Calu3 (cell line): Measurements from ENCODE around the gene C1R. TPM values are rescaled to one million over a fixed set of nuclear protein-coding genes. Genes with fewer than 3 reads are reported as not detected.

Experiments
- BruUV-seq: library from RNA; stranded (reverse); fragments of 400-500 nt; replicated peaks from 2 replicates; lab custom pipeline; 2021; lab: Mats Ljungman, UMichigan
- CTCF ChIA-PET: fragments of 300-600 bp; sonication (Branson Sonifier 250); formaldehyde crosslinking; loops from one replicate; lab custom pipeline; 2022; ENCODE audit warnings: antibody characterized with exemption; lab: Charles Lee
- DNase-seq: peaks from one replicate; pipeline ENCODE4 v3.0.0; 2022
- H3K27ac Mint-ChIP-seq: one replicate; pipeline ENCODE4 v1.8.0; 2022; ENCODE audit warnings: mixed read lengths; ENCODE audit not compliant: unreplicated experiment
- H3K27me3 Mint-ChIP-seq: one replicate; pipeline ENCODE4 v1.8.0; 2022; ENCODE audit warnings: mixed read lengths; ENCODE audit not compliant: unreplicated experiment
- H3K36me3 Mint-ChIP-seq: one replicate; pipeline ENCODE4 v1.8.0; 2022; ENCODE audit warnings: mild to moderate bottlenecking, moderate library complexity, mixed read lengths; ENCODE audit not compliant: insufficient read depth, unreplicated experiment
- H3K4me1 Mint-ChIP-seq: one replicate; pipeline ENCODE4 v1.8.0; 2022; ENCODE audit warnings: mild to moderate bottlenecking, low read depth, mixed read lengths; ENCODE audit not compliant: unreplicated experiment
- H3K4me3 Mint-ChIP-seq: one replicate; pipeline ENCODE4 v1.8.0; 2022; ENCODE audit warnings: mild to moderate bottlenecking, low read depth, moderate library complexity, mixed read lengths; ENCODE audit not compliant: unreplicated experiment
- H3K9me3 Mint-ChIP-seq: one replicate; pipeline ENCODE4 v1.8.0; 2022; ENCODE audit warnings: low read depth, mixed read lengths; ENCODE audit not compliant: unreplicated experiment
- CTCF ChIP-seq: fragments of 200-600 bp; IDR thresholded peaks from one replicate; pipeline ENCODE4 v1.8.0; 2022; ENCODE audit warnings: antibody characterized with exemption; ENCODE audit not compliant: unreplicated experiment
- intact Hi-C: fragments of 100-400 bp; cut with micrococcal nuclease; formaldehyde crosslinking; loops from one replicate; pipeline ENCODE4 v1.10.0; 2022; ENCODE audit not compliant: unreplicated experiment
- total RNA-seq: library from RNA; stranded (reverse); gene quantifications from 2 replicates; pipeline ENCODE4 v1.2.3, GENCODE V29; 2022

Gene C1R
- total RNA-seq, 1 experiment from 2014 or later, result 7.6 TPM

GRCh38 chr12:7106082-7106481 is 13.8 kb upstream of the C1R start:
- no TSS peak for BruUV-seq
- H3K27ac Mint-ChIP-seq, result no peak overlapping the region
- H3K4me1 Mint-ChIP-seq, result peaks cover 17% of the 10 kb centered on the region
- intact Hi-C loops, result no loop called here
- CTCF ChIA-PET, result no interaction called here
- peaks cover 8% of the 10 kb centered on the region for H3K9me3 Mint-ChIP-seq
- no peak for DNase-seq
- H3K27me3 Mint-ChIP-seq, result no peaks in the 10 kb centered on the region
- TF ChIP-seq CTCF, result no peak
- H3K4me3 Mint-ChIP-seq, result no peak overlapping the region
- peaks cover 29% of the 10 kb centered on the region for H3K36me3 Mint-ChIP-seq

DNA sequence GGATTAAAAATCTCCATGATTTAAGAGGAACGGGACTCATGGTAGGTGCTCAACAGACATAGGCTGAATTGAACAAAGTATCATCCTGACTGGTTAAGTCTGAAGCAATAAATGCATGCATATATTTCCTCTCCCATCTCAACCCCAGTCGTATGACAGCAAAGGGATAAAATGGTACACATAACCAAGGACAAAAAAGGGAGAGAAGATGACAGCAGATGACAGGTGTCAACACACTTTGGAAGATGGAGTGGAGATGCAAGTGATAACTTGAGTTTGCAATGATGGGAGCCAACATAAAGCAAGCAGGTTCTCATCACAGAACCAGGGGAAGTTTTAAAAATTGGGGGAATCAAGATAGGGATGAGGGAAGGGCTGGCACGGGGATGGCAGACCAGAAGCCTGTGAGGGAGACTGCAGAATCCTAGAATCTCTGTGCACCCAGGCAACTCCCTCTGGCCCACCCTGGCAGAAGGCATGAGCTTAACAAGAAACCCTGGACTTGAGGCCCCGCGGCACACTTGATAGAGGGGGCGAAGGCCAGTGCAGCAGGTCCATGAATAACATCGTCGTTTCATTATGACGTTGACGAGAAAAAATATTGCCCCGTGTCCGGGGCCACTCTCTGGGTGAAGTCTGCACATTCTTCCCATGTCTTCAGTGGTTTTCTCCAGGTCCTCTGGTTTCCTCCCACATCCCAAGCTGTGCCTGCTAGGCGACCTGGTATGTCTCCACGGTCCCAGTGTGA is 11.8 kb upstream of the C1R start:
- Mint-ChIP-seq H3K4me1 (peaks cover 9% of the 10 kb centered on the region), H3K36me3 (peaks cover 20% of the 10 kb centered on the region), H3K4me3 (no peak overlapping the region), H3K27ac (no peak overlapping the region), H3K27me3 (no peaks in the 10 kb centered on the region), H3K9me3 (peaks cover 8% of the 10 kb centered on the region)
- TF ChIP-seq CTCF, result no peak
- DNase-seq, result no peak
- intact Hi-C loops, result no loop called here
- BruUV-seq, result no TSS peak
- CTCF ChIA-PET, result no interaction called here

DNA sequence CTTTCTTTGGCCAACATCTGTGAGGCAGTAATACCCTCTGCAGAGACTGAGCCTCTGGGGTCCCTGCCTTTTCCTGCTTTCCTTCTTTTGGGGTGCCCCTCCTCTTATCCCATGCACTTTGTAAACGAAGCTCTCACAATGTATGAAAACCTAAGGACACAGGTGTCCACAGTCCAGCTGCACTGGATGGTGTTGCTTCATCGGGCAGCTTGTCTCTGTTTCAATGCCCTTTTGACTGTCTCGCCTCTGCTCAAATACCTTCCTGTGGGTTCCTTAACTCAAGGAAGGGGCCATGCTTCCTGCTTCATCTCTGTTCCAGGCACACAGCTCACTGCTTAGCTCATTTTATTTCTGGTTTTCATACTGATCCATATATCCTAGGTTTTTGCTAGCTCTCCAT is 10.3 kb upstream of the C1R start:
- Mint-ChIP-seq H3K4me1 (peaks cover 1% of the 10 kb centered on the region), H3K4me3 (no peak overlapping the region), H3K27me3 (no peaks in the 10 kb centered on the region), H3K27ac (no peak overlapping the region), H3K36me3 (peaks cover 9% of the 10 kb centered on the region), H3K9me3 (peaks cover 8% of the 10 kb centered on the region)
- intact Hi-C loops, result no loop called here
- CTCF ChIA-PET, result no interaction called here
- DNase-seq, result no peak
- no TSS peak for BruUV-seq
- TF ChIP-seq CTCF, result no peak

DNA sequence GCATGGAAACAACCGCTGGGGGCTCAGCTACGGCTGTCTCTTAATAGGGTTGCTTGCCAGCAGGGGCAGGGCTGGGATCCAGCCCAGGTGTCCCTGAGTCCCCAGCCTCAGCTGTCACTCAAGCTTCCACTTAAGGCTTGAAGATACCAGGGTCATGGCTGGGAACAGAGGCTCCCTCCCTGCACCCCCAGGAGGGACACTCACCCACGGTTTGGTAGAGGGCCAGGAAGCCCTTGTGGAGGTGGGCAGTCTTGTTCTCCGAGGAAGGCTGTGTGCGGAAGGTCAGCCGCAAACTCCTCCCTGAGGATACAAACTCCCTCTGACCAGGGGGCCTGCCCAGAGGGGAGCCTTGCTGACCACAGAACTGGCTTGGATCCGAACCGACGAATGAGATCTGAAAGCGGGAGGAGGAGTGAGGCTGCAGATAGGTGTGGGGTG is 9.5 kb upstream of the C1R start:
- TF ChIP-seq CTCF, result no peak
- H3K36me3 Mint-ChIP-seq, result peaks cover 10% of the 10 kb centered on the region
- DNase-seq, result no peak
- H3K4me1 Mint-ChIP-seq, result no peaks in the 10 kb centered on the region
- CTCF ChIA-PET, result no interaction called here
- H3K27ac Mint-ChIP-seq, result no peak overlapping the region
- H3K9me3 Mint-ChIP-seq, result peaks cover 8% of the 10 kb centered on the region
- H3K27me3 Mint-ChIP-seq, result no peaks in the 10 kb centered on the region
- no peak overlapping the region for H3K4me3 Mint-ChIP-seq
- no TSS peak for BruUV-seq
- intact Hi-C loops, result no loop called here
